SK-N-SH (cell line): ENCODE data around the gene PRRX2. TPM values are rescaled to one million over a fixed set of nuclear protein-coding genes. Genes with fewer than 3 reads are reported as not detected.

Experiments
- CTCF ChIA-PET: fragments of 300-600, 350-600 bp; formaldehyde crosslinking; extraction: SDS; loops from one replicate; lab custom pipeline; 2021; lab: Yijun Ruan, JAX
- POLR2A ChIA-PET: fragments of 350-600 bp; sonication (Branson Sonifier 250); formaldehyde crosslinking; extraction: SDS; loops from one replicate; lab custom pipeline; 2020; ENCODE audit warnings: antibody characterized with exemption, inconsistent platforms; lab: Yijun Ruan, JAX
- DNase-seq: peaks from one replicate; pipeline ENCODE4 v3.0.0; 2012
- H2AFZ ChIP-seq: fragments of 200-600 bp; sonication (generic); 2 replicates; pipeline ENCODE4 v1.8.1; 2016; ENCODE audit warnings: antibody characterized with exemption, mild to moderate bottlenecking, low read depth
- H3F3A ChIP-seq: fragments of 200-600 bp; sonication (generic); replicated peaks from 2 replicates; pipeline ENCODE3; 2016; ENCODE audit warnings: antibody characterized with exemption, mild to moderate bottlenecking; ENCODE audit not compliant: insufficient read depth
- H3K27ac ChIP-seq, 2 experiments: fragments of 200-500 bp in 1 of 2; fragments of 200-600 bp in 1 of 2; sonication (Bioruptor generic) in 1 of 2; sonication (generic), shearing (Covaris generic) in 1 of 2; 2 replicates each; pipeline versions ENCODE4 v1.5.1 to v1.6.1; 2014 to 2016; ENCODE audit warnings: low read depth in 2 of 2, inconsistent platforms in 1 of 2, low read length in 1 of 2, mild to moderate bottlenecking in 1 of 2, mixed read lengths in 1 of 2
- H3K27me3 ChIP-seq: fragments of 200-600 bp; sonication (generic), shearing (Covaris generic); 2 replicates; pipeline ENCODE4 v1.6.1; 2016; ENCODE audit warnings: mixed run types; ENCODE audit not compliant: insufficient read depth
- H3K36me3 ChIP-seq, 2 experiments: fragments of 200-500 bp in 1 of 2; fragments of 200-600 bp in 1 of 2; sonication (Bioruptor generic) in 1 of 2; sonication (generic) in 1 of 2; replicated peaks in 1 of 2; 2 replicates each; pipeline versions ENCODE3 to v1.5.1; 2014 to 2016; ENCODE audit warnings: low read length in 1 of 2, mild to moderate bottlenecking in 1 of 2; ENCODE audit not compliant: insufficient read depth in 2 of 2, control insufficient read depth in 1 of 2
- H3K4me1 ChIP-seq, 2 experiments: fragments of 200-500 bp in 1 of 2; fragments of 200-600 bp in 1 of 2; sonication (Bioruptor generic) in 1 of 2; sonication (generic), shearing (Covaris generic) in 1 of 2; 2 replicates each; pipeline versions ENCODE4 v1.5.1 to v1.6.1; 2014 to 2016; ENCODE audit warnings: low read depth in 1 of 2, low read length in 1 of 2, mixed run types in 1 of 2; ENCODE audit not compliant: insufficient read depth in 2 of 2, control insufficient read depth in 1 of 2
- H3K4me2 ChIP-seq: fragments of 200-600 bp; sonication (generic), shearing (Covaris generic); 2 replicates; pipeline ENCODE4 v1.6.1; 2017; ENCODE audit warnings: mixed run types
- H3K4me3 ChIP-seq, 2 experiments: fragments of 200-500 bp in 1 of 2; fragments of 200-600 bp in 1 of 2; sonication (Bioruptor generic) in 1 of 2; sonication (generic), shearing (Covaris generic) in 1 of 2; 2 replicates each; pipeline versions ENCODE4 v1.5.1 to v1.8.1; 2014 to 2016; ENCODE audit warnings: low read depth in 2 of 2, inconsistent platforms in 1 of 2, low read length in 1 of 2, mild to moderate bottlenecking in 1 of 2, mixed read lengths in 1 of 2, moderate library complexity in 1 of 2
- H3K79me2 ChIP-seq: fragments of 200-600 bp; sonication (generic); 2 replicates; pipeline ENCODE4 v1.8.1; 2017; ENCODE audit warnings: mild to moderate bottlenecking; ENCODE audit not compliant: insufficient read depth
- H3K9ac ChIP-seq: fragments of 200-600 bp; sonication (generic); 2 replicates; pipeline ENCODE4 v1.6.1; 2017; ENCODE audit warnings: mixed run types
- H3K9me2 ChIP-seq: fragments of 200-600 bp; sonication (generic); 2 replicates; pipeline ENCODE4 v1.6.1; 2017; ENCODE audit warnings: mixed run types
- H3K9me3 ChIP-seq: fragments of 200-600 bp; sonication (generic); 2 replicates; pipeline ENCODE4 v1.6.1; 2017; ENCODE audit warnings: mixed run types, mild to moderate bottlenecking, moderate library complexity
- H4K20me1 ChIP-seq: fragments of 200-600 bp; sonication (generic); 2 replicates; pipeline ENCODE4 v1.6.1; 2017; ENCODE audit warnings: mild to moderate bottlenecking, mixed run types; ENCODE audit not compliant: insufficient read depth
- EP300 ChIP-seq, 2 experiments: IDR thresholded peaks; 2 replicates each; pipeline versions ENCODE4 v1.4.0 to v1.6.1; 2012; ENCODE audit warnings: borderline replicate concordance in 1 of 2, low read depth in 1 of 2, low read length in 1 of 2
- GABPA ChIP-seq: IDR thresholded peaks from 2 replicates; pipeline ENCODE4 v1.4.0; 2012; ENCODE audit warnings: low read depth, mild to moderate bottlenecking
- IRF3 ChIP-seq: fragments of 150-350 bp; IDR thresholded peaks from 2 replicates; pipeline ENCODE4 v1.6.1; 2016; ENCODE audit warnings: mild to moderate bottlenecking, low read depth, low read length
- MEF2A ChIP-seq: IDR thresholded peaks from 2 replicates; pipeline ENCODE4 v1.4.0; 2012; ENCODE audit warnings: low read depth, borderline replicate concordance
- NRF1 ChIP-seq: IDR thresholded peaks from 2 replicates; pipeline ENCODE4 v1.6.1; 2012; ENCODE audit warnings: low read depth, mild to moderate bottlenecking, low read length
- TAF1 ChIP-seq: IDR thresholded peaks from 2 replicates; pipeline ENCODE4 v1.6.1; 2012; ENCODE audit warnings: low read depth, mild to moderate bottlenecking, low read length, moderate library complexity, borderline replicate concordance
- TEAD4 ChIP-seq: IDR thresholded peaks from 2 replicates; pipeline ENCODE4 v1.4.0; 2012; ENCODE audit warnings: mild to moderate bottlenecking, borderline replicate concordance; ENCODE audit not compliant: insufficient read depth
- ZBTB33 ChIP-seq: IDR thresholded peaks from 2 replicates; pipeline ENCODE4 v1.4.0; 2012; ENCODE audit warnings: low read depth, borderline replicate concordance
- WGBS: methylation state at CpG from one replicate; pipeline ENCODE4 v1.1.6; 2017; ENCODE audit warnings: low lambda C conversion rate; 5-methylcytosine and 5-hydroxymethylcytosine counted together
- polyA plus RNA-seq, 3 experiments: library from polyadenylated mRNA; depleted of rRNA; stranded (reverse); fragments of >200 nt; gene quantifications; 2 replicates each; pipeline ENCODE4 v1.2.3, GENCODE V29; 2012

PRRX2 gene
- polyA plus RNA-seq, 1 of the 3 experiments (the other 2 are of a cell fraction): 0.84 TPM

- H3K9me3 ChIP-seq: no peaks in the 10 kb centered on the region
- H3K9ac ChIP-seq: no peak overlapping the region
- no peaks in the 10 kb centered on the region for H4K20me1 ChIP-seq
- TF ChIP-seq ZBTB33 (no peak), EP300 (IDR thresholded peaks at IDR 0.05; ENCODE audit: borderline replicate concordance in 1 of 2, low read depth in 1 of 2, low read length in 1 of 2) (no peak), MEF2A (no peak), NRF1 (no peak)
- no peak for DNase-seq
- H3K79me2 ChIP-seq: no peaks in the 10 kb centered on the region
- no peak overlapping the region for H3K4me2 ChIP-seq
- H3F3A ChIP-seq: no peaks in the 10 kb centered on the region
- H3K27ac ChIP-seq: no peak overlapping the region
- ChIA-PET POLR2A (no interaction called here), CTCF (interaction anchor here (0.7 to 15.1 kb wide), 5 partner anchors 10 to 67 kb away, joined by 3 to 356 read pairs (median 78); partner anchors contain the start of gene PTGES)
- no peak overlapping the region for H3K4me3 ChIP-seq
- H3K27me3 ChIP-seq: no peaks in the 10 kb centered on the region
- H3K9me2 ChIP-seq: no peaks in the 10 kb centered on the region
- no peaks in the 10 kb centered on the region for H3K36me3 ChIP-seq
- 95% methylated on average over 11 of the region's 13 CpGs for WGBS
- no peak overlapping the region for H2AFZ ChIP-seq
- H3K4me1 ChIP-seq: peaks cover 0 to 5% of the 10 kb centered on the region in 2 experiments; a peak in 1 of 4 replicates
These were observed 75.4 kb downstream of the PRRX2 start for GRCh38 chr9:129740666-129741464.

- no peaks in the 10 kb centered on the region for H3F3A ChIP-seq
- H3K9me2 ChIP-seq: no peaks in the 10 kb centered on the region
- no peaks in the 10 kb centered on the region for H3K9me3 ChIP-seq
- H3K9ac ChIP-seq: no peak overlapping the region
- H4K20me1 ChIP-seq: no peaks in the 10 kb centered on the region
- H2AFZ ChIP-seq: no peak overlapping the region
- no peaks in the 10 kb centered on the region for H3K27me3 ChIP-seq
- TF ChIP-seq IRF3 (no peak), GABPA (no peak), TAF1 (no peak), NRF1 (no peak), TEAD4 (no peak)
- DNase-seq: no peak
- no peaks in the 10 kb centered on the region for H3K4me1 ChIP-seq
- H3K4me2 ChIP-seq: no peak overlapping the region
- H3K4me3 ChIP-seq: no peak overlapping the region
- WGBS: 70% methylated on average over 4 of the region's 7 CpGs
- H3K36me3 ChIP-seq: no peaks in the 10 kb centered on the region
- H3K79me2 ChIP-seq: no peaks in the 10 kb centered on the region
- ChIA-PET POLR2A (no interaction called here), CTCF (interaction anchor here (2.4 to 15.1 kb wide), 2 partner anchors 18 to 39 kb away, joined by 7 to 356 read pairs; no protein-coding TSS in a partner anchor)
- no peak overlapping the region for H3K27ac ChIP-seq
These were observed 79.8 kb downstream of the PRRX2 start for GRCh38 chr9:129745200-129745599.
